Neural cell (in vitro differentiated cells): Measurements from ENCODE around the gene CRADD.
"Not testable (repeated sequence)": the region's sequence is repeated elsewhere in the genome, so short reads cannot be mapped to it uniquely, and the experiment has no call there.

Experiments
- CTCF ChIP-seq: fragments of 450-650 bp; IDR thresholded peaks from 2 replicates; pipeline ENCODE4 v1.5.1; 2014; ENCODE audit warnings: antibody characterized with exemption, mild to moderate bottlenecking, moderate library complexity; ENCODE audit not compliant: poor library complexity, severe bottlenecking
- EZH2 ChIP-seq: fragments of 200-600, 300-800 bp; shearing (Covaris generic), sonication (generic); IDR thresholded peaks from 2 replicates; pipeline ENCODE4 v1.6.1; 2014; ENCODE audit warnings: antibody characterized with exemption, low read length, borderline replicate concordance, mild to moderate bottlenecking; ENCODE audit not compliant: insufficient read depth, poor library complexity, severe bottlenecking

GRCh38 chr12:93641380-93641779, 35.8 kb upstream of the CRADD start:
- TF ChIP-seq CTCF, EZH2: not testable (repeated sequence)
